ENCODE measurements around the gene NPDC1.

NPDC1 gene

GRCh38 chr9:137020771-137021567 lies 25.0 kb downstream of the NPDC1 start:
- no peak for TF ChIP-seq MAX (IDR thresholded peaks at IDR 0.05)
- no peak for TF ChIP-seq TEAD4 (IDR thresholded peaks at IDR 0.05)
- TF ChIP-seq FOXM1 (IDR thresholded peaks at IDR 0.05; ENCODE audit: borderline replicate concordance, low read depth), result no peak
- TF ChIP-seq YY1 (IDR thresholded peaks at IDR 0.05; ENCODE audit: low read depth), result no peak
- no peak for TF ChIP-seq NFIC (IDR thresholded peaks at IDR 0.05)
- no peak for TF ChIP-seq EGR1 (IDR thresholded peaks at IDR 0.05)
- no peak for TF ChIP-seq USF1 (IDR thresholded peaks at IDR 0.05)
- TF ChIP-seq EP300 (IDR thresholded peaks at IDR 0.05; ENCODE audit: borderline replicate concordance), result no peak
- no peak for TF ChIP-seq CEBPB (IDR thresholded peaks at IDR 0.05)
- TF ChIP-seq ZBTB7A (IDR thresholded peaks at IDR 0.05; ENCODE audit: low read depth), result no peak

GRCh38 chr9:137019891-137020683 lies 25.9 kb downstream of the NPDC1 start:
- TF ChIP-seq CREB1 (IDR thresholded peaks at IDR 0.05; ENCODE audit: low read depth) (no peak), RAD21 (IDR thresholded peaks at IDR 0.05; ENCODE audit: low read depth) (no peak), TAF1 (IDR thresholded peaks at IDR 0.05; ENCODE audit: low read depth) (no peak), EP300 (IDR thresholded peaks at IDR 0.05; ENCODE audit: borderline replicate concordance) (no peak), YY1 (IDR thresholded peaks at IDR 0.05; ENCODE audit: low read depth) (no peak)

GRCh38 chr9:137018761-137019559 lies 27.0 kb downstream of the NPDC1 start:
- TF ChIP-seq TAF1 (IDR thresholded peaks at IDR 0.05; ENCODE audit: low read depth), result no peak
- no peak for TF ChIP-seq REST (IDR thresholded peaks at IDR 0.05; ENCODE audit: low read depth)
- TF ChIP-seq TCF12 (IDR thresholded peaks at IDR 0.05; ENCODE audit: low read depth), result no peak
- no peak for TF ChIP-seq ZBTB7A (IDR thresholded peaks at IDR 0.05; ENCODE audit: low read depth)
- TF ChIP-seq FOXM1 (IDR thresholded peaks at IDR 0.05; ENCODE audit: borderline replicate concordance, low read depth), result no peak
- TF ChIP-seq YY1 (IDR thresholded peaks at IDR 0.05; ENCODE audit: low read depth), result no peak
- no peak for TF ChIP-seq CEBPB (IDR thresholded peaks at IDR 0.05)
- TF ChIP-seq TEAD4 (IDR thresholded peaks at IDR 0.05), result no peak
- no peak for TF ChIP-seq EGR1 (IDR thresholded peaks at IDR 0.05)
- no peak for TF ChIP-seq RAD21 (IDR thresholded peaks at IDR 0.05; ENCODE audit: low read depth)
- no peak for TF ChIP-seq MAX (IDR thresholded peaks at IDR 0.05)
- TF ChIP-seq CREB1 (IDR thresholded peaks at IDR 0.05; ENCODE audit: low read depth), result no peak
- TF ChIP-seq EP300 (IDR thresholded peaks at IDR 0.05; ENCODE audit: borderline replicate concordance), result no peak
- TF ChIP-seq NFIC (IDR thresholded peaks at IDR 0.05), result no peak
- no peak for TF ChIP-seq USF1 (IDR thresholded peaks at IDR 0.05)

GRCh38 chr9:137017791-137018497 lies 28.0 kb downstream of the NPDC1 start:
- TF ChIP-seq TEAD4 (IDR thresholded peaks at IDR 0.05), result no peak
- TF ChIP-seq FOXM1 (IDR thresholded peaks at IDR 0.05; ENCODE audit: borderline replicate concordance, low read depth), result no peak
- TF ChIP-seq CREB1 (IDR thresholded peaks at IDR 0.05; ENCODE audit: low read depth), result no peak
- no peak for TF ChIP-seq EGR1 (IDR thresholded peaks at IDR 0.05)
- no peak for TF ChIP-seq NFIC (IDR thresholded peaks at IDR 0.05)
- no peak for TF ChIP-seq ZBTB7A (IDR thresholded peaks at IDR 0.05; ENCODE audit: low read depth)
- no peak for TF ChIP-seq CEBPB (IDR thresholded peaks at IDR 0.05)
- no peak for TF ChIP-seq REST (IDR thresholded peaks at IDR 0.05; ENCODE audit: low read depth)
- TF ChIP-seq TAF1 (IDR thresholded peaks at IDR 0.05; ENCODE audit: low read depth), result no peak
- no peak for TF ChIP-seq MAX (IDR thresholded peaks at IDR 0.05)
- no peak for TF ChIP-seq TCF12 (IDR thresholded peaks at IDR 0.05; ENCODE audit: low read depth)
- TF ChIP-seq YY1 (IDR thresholded peaks at IDR 0.05; ENCODE audit: low read depth), result no peak
- TF ChIP-seq RAD21 (IDR thresholded peaks at IDR 0.05; ENCODE audit: low read depth), result no peak
- TF ChIP-seq USF1 (IDR thresholded peaks at IDR 0.05), result no peak
- no peak for TF ChIP-seq EP300 (IDR thresholded peaks at IDR 0.05; ENCODE audit: borderline replicate concordance)

Measured in Ishikawa (cell line).